Activated CD8-positive, alpha-beta memory T cell treated with anti-CD3 and anti-CD28 coated beads, Interleukin-2, amount 50 U/mL, for 24 hours (primary cell): ENCODE data around the gene PPM1H.

Experiments
- DNase-seq: peaks from one replicate; pipeline ENCODE4 v3.0.0-alpha.2; 2020; ENCODE audit errors: extremely low read depth

PPM1H gene

GRCh38 chr12:62799126-62799736 lies 135.7 kb downstream of the PPM1H start:
- peak; percentile 12 for DNase-seq

DNA sequence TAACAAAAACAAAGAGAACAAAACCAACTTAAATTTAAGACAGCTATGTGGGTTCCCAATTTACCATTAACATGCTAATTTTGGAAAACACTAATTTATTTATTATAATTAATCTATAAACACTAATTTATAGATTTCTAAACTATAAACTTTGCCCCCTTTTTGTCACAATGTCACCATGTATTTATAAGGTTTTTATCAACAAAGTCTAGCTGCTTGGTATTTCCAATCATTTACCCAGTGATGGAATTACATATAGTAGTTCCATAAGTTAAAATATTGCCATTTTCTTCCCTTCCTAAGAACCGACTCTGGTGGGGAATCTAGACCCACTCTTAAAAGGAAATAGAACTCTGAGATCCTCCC lies 140.7 kb downstream of the PPM1H start:
- no peak for DNase-seq

GRCh38 chr12:62793256-62794217 lies 141.4 kb downstream of the PPM1H start:
- DNase-seq: peak; percentile 40

GRCh38 chr12:62792236-62792870 lies 142.6 kb downstream of the PPM1H start:
- no peak for DNase-seq

- DNase-seq: no peak
These were observed 145.1 kb downstream of the PPM1H start for GRCh38 chr12:62789851-62790250.

GRCh38 chr12:62787611-62788010 lies 147.3 kb downstream of the PPM1H start:
- DNase-seq: no peak

- DNase-seq: no peak
These were observed 147.9 kb downstream of the PPM1H start for GRCh38 chr12:62787023-62787422.

DNA sequence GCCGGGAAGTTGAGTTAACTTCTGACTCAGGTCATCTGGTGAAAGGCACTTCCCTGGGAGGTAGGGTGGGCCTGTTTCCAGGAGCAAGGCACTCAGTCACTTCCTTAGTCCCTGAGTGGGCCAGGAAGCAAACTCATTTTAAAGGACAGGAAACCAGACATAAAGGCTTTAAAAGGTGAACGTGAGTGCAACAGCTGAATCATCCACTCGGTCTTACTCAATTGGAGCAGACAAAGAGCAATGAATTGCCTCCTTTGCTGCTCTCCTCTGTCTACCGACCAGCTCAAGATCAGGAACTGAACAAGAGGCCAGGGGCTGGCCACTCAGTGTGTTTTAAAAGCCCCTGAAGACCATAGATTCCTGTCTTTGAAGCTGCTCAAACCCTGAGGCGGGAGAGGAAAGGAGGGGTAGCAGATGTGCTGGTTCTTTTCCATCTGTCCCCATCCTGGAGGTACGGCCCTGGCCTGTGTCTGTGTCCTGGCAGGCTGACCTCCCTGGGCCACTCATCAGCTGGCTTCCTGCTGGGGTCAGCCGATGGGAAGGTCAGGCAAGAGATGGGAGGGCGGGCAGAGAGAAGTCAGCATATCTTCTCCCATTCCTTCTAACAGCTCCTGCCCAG lies 148.9 kb downstream of the PPM1H start:
- DNase-seq: no peak

GRCh38 chr12:62784576-62784975 lies 150.4 kb downstream of the PPM1H start:
- no peak for DNase-seq

- DNase-seq: no peak
These were observed 151.1 kb downstream of the PPM1H start for GRCh38 chr12:62783881-62784280.

GRCh38 chr12:62781136-62781880 lies 153.6 kb downstream of the PPM1H start:
- no peak for DNase-seq

GRCh38 chr12:62779488-62779887 lies 155.5 kb downstream of the PPM1H start:
- DNase-seq: no peak

DNA sequence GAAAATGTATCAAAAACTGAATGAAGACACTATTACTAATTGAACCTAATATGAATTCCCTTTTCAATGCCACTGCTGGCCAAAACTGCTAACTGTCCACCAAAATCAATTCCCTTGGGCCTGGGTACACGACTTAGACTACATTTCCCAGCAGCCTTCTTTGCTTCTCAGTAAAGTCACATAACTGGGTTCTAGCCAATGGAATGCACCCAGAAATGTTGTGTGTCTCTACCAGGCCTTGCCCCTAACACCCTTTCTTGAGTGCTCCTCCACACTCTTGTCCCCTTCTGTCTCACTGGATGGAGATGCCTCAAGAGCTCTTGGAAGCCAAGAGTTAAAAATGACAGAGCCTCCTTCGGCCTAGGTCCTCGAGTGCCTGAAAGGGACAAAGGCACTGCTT lies 156.8 kb downstream of the PPM1H start:
- DNase-seq: no peak

DNA sequence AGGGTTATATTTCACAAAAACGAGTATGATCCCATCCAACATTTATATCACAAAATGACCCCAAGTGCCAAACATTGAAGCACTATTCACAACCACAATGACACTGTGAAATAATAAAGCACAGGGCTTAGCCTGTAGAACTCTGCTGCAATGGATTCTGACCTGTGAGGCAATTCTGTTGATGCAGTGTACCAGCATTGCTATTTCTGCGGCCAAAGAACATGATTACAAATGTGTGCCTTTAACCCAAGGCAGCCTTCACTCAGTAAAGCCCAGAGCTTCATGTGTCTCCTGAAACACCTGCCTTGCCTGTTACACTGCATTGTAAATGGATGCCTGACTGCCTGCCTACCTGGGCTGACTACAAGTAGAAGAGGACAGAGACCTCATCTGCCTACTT lies 158.0 kb downstream of the PPM1H start:
- no peak for DNase-seq

GRCh38 chr12:62776575-62776974 lies 158.4 kb downstream of the PPM1H start:
- DNase-seq: no peak

DNA sequence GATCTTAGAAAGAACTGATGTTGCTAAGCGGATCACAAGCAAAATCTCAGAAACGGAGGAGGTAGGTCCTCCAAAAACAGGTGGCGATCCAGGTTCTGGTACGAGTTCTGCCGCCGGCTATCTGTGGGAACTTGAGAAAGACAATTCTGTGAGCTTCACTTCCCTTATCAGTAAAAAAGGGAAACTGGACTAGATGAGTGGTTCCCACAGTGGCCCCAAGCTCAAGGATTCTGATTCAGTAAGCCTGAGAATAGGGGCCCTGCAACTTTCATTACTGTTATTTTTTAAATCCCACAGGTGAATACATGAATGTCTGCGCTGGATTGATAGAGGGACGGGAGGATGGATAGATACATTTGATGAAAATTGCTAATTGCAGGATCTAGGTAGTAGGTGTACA lies 160.2 kb downstream of the PPM1H start:
- DNase-seq: no peak

GRCh38 chr12:62772416-62772955 lies 162.5 kb downstream of the PPM1H start:
- DNase-seq: no peak

- no peak for DNase-seq
These were observed 163.1 kb downstream of the PPM1H start for GRCh38 chr12:62771828-62772227.

DNA sequence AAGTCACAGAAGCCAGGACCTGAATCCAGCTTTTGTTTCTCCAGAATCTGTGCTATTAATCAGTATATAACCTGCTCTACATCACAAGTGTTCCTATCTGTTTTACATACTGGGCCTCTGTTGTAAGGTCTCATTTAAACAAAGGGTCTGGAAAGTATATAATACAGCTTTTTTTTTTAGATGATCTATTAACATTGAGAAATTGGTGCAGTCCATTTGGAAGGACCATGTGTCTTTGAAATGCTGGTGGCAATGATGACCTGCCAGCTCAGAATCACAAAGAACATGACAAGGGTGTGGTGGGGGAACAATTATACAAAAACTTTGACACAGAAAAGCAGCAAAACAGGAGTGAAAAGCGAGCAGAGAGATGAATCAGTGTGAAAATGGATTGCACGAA lies 164.6 kb downstream of the PPM1H start:
- DNase-seq: no peak

DNA sequence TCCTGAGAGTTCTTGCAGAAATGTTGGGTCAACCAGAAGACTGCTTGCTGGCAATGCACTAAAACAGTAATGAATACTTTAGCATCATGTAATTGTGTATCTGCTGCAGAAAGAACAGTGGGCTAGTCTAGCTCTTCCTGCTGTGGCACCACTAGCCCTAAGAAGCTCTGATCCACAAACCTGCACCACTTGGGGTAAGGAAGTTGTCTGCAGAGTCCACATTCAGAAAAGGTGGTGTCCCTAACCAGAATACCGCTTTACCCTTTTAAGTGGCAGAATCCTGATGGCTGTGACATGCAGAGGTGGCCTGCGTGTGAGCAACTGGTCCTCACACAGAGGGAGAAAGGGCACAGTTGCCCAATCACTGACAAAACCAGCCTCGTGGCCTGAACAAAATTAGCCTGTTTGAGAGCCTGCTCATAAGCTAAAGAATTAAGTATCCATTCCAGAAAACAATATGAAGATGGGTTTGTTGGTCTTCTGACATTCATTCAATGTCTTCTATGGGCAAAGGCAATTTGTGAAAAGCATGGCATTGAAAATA lies 165.8 kb downstream of the PPM1H start:
- no peak for DNase-seq

DNA sequence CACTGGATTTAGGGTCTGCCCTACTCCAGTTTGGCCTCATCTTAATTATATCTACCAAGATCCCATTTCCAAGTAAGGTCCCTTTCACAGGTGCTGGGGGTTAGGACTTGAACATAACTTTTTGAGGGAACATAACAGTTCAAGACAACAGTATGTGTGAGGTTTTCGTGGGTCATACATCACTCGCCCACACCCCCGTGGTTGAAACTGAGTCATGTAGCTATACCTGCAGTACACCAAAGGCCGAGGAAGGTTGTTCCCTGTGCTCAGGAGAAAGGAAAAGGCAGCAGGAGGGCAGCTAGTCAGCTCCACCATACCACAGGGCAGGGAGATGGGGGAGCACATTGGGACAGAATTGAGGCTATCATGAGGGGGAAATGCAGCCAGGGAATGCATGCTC lies 167.0 kb downstream of the PPM1H start:
- no peak for DNase-seq
